Psoas muscle (tissue), 8 donors: ENCODE measurements around the gene FBXO10. TPM values are rescaled to one million over a fixed set of nuclear protein-coding genes. Genes with fewer than 3 reads are reported as not detected.

Source experiments
- ATAC-seq, 4 donors: fragments of 200-7000 bp; cut with Tn5 transposase; one replicate each; pipeline ENCODE4 v1.9.1; 2020; ENCODE audit warnings: moderate library complexity in 3 of 4, mild to moderate bottlenecking in 2 of 4
- DNase-seq, 2 donors: peaks; one replicate each; pipeline ENCODE4 v3.0.0-alpha.2; 2020
- H3K27ac ChIP-seq: fragments of 200-600 bp; one replicate; pipeline ENCODE4 v1.8.0; 2022
- H3K27me3 ChIP-seq, 3 donors: fragments of 200-600 bp in 1 of 3; one replicate each; pipeline versions ENCODE4 v1.6.1 to v1.8.0; 2013 to 2022; ENCODE audit warnings: low read length in 2 of 3, mild to moderate bottlenecking in 2 of 3, moderate library complexity in 1 of 3; ENCODE audit not compliant: insufficient read depth in 3 of 3
- H3K36me3 ChIP-seq, 2 donors: fragments of 200-600 bp in 1 of 2; one replicate each; pipeline versions ENCODE4 v1.6.1 to v1.8.0; 2013 to 2022; ENCODE audit warnings: low read depth in 1 of 2, mild to moderate bottlenecking in 1 of 2, moderate library complexity in 1 of 2; ENCODE audit not compliant: insufficient read depth in 1 of 2
- H3K4me1 ChIP-seq: fragments of 200-600 bp; one replicate; pipeline ENCODE4 v1.8.0; 2022
- H3K4me3 ChIP-seq: fragments of 200-600 bp; one replicate; pipeline ENCODE4 v1.8.0; 2022; ENCODE audit warnings: mild to moderate bottlenecking
- H3K9me3 ChIP-seq: fragments of 200-600 bp; one replicate; pipeline ENCODE4 v1.8.0; 2022
- WGBS, 3 donors: extraction: QIAGEN DNeasy Blood & Tissue Kit; methylation state at CpG; one replicate each; pipeline versions ENCODE4 v1.1.6 to v1.1.7; 2013; 5-methylcytosine and 5-hydroxymethylcytosine counted together
- intact Hi-C, 2 donors: fragments of 100-400 bp; cut with DNase I; formaldehyde crosslinking; loops; one replicate each; pipeline versions ENCODE4 v1.11.0 to v1.14.2; 2022
- polyA plus RNA-seq, 3 donors: library from polyadenylated mRNA; stranded (reverse); fragments of 200-250 nt; gene quantifications; one replicate each; pipeline ENCODE4 v1.2.3, GENCODE V29; 2013
- total RNA-seq, 4 donors: library from RNA; stranded (reverse); fragmentation: NEBNext Ultra II Directional in 2 of 4; extraction: Animal tissue kit (Norgen Biotek cat#: 25700) in 2 of 4; gene quantifications; one replicate each; pipeline versions ENCODE4 v1.2.1 to v1.2.4, GENCODE V29; 2021 to 2023
- TF ChIP-seq, protein P1 (sequence below): fragments of 200-600 bp; IDR thresholded peaks from one replicate; pipeline ENCODE4 v1.8.0; 2022; ENCODE audit warnings: antibody characterized with exemption
- donor health status: healthy with polysubstance abuse.
- donor health status: DM: no; HTN: no; CAD: no; lungs with moderate emphysema.
- donor health status: Bipolar disorder and iron deficiency.
- donor health status: healthy.
- donor health status: DM: yes; HTN: yes; CAD: no.
- donor health status: DM: no; HTN: no; CAD: no.
- donor health status: DM: no; HTN: no; CAD: no.
- donor health status: DM: yes; HTN: yes; CAD: no.

FBXO10 gene
- total and polyA plus RNA-seq, 7 donors, result 12.1 to 90.4 (median 31.7) TPM

DNA sequence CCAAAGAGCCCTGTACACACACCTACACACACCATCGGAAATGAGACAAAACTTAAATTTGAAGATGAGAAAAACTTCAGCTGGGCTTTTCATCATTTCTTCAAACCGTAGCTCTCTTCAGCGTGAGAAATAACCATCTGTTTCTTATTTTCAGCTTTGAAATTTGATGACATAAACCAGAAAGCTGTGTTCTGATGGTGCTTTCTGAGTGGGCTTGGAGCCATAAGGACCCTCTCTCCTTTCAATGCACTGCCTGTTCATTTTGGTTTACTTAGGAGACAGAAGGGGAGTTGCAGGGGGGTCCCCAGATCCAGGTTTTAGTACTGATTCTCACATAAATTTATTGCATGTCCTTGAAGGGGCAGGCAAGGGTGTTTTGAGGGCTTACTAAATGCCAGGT lies 9.5 kb downstream of the FBXO10 start:
- peaks cover 41% of the 10 kb centered on the region for H3K4me1 ChIP-seq
- 59 to 71% (median 64%) methylated on average over 3 of the region's 3 CpGs for WGBS, 3 donors
- no peak overlapping the region for H3K4me3 ChIP-seq
- intact Hi-C loops, result no loop called here
- H3K9me3 ChIP-seq, result no peaks in the 10 kb centered on the region
- DNase-seq (no peak), ATAC-seq (no peak)
- TF ChIP-seq, protein P1, sequence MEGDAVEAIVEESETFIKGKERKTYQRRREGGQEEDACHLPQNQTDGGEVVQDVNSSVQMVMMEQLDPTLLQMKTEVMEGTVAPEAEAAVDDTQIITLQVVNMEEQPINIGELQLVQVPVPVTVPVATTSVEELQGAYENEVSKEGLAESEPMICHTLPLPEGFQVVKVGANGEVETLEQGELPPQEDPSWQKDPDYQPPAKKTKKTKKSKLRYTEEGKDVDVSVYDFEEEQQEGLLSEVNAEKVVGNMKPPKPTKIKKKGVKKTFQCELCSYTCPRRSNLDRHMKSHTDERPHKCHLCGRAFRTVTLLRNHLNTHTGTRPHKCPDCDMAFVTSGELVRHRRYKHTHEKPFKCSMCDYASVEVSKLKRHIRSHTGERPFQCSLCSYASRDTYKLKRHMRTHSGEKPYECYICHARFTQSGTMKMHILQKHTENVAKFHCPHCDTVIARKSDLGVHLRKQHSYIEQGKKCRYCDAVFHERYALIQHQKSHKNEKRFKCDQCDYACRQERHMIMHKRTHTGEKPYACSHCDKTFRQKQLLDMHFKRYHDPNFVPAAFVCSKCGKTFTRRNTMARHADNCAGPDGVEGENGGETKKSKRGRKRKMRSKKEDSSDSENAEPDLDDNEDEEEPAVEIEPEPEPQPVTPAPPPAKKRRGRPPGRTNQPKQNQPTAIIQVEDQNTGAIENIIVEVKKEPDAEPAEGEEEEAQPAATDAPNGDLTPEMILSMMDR, result no peak
- H3K36me3 ChIP-seq, result no peaks in the 10 kb centered on the region
- H3K27me3 ChIP-seq, result no peaks in the 10 kb centered on the region
- H3K27ac ChIP-seq, result no peak overlapping the region

DNA sequence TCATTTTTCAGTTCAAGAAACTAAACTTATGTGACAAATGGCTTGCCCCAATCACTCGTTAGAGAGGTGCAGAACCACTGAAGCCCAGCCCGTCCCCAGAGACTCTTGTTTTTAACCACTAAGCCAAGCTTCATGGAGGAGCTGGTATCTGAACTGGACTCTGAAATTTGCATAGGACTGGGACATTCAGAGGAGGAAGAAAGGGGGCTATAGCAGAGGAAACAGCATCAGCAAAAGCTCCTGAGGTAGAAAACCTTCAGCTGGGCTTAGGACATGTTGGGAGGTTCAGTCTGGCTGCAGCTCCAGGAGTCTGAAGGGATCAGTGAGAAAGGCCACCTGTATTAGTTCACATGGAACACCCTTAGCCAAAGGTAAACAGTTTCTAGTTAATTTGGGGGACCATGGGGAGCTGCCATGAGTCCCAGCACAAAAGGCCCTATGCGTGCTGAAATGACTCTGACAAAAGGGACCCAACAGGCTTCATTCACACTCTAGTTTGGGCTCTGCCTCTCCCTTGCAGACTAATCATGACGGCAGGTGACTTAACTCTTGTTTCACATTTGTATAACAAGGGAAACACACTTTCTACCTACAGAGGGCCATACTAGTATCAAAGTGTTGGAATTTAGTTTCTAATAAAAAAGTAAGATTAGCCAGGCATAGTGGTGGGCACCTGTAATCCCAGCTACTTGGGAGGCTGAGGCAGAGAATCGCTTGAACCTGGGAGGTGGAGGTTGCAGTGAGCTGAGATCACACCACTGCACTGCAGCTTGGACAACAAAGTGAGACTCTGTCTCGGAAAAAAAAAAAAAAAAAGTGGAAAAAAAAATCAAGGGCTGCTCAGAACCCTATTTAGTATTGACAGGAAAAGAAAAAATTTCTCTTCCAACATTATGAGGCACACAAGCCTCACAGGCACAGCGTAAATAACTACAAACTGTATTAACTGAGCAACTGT lies 10.2 kb downstream of the FBXO10 start:
- peaks cover 36% of the 10 kb centered on the region for H3K4me1 ChIP-seq
- ATAC-seq (no peak), DNase-seq (no peak)
- no peak overlapping the region for H3K4me3 ChIP-seq
- H3K9me3 ChIP-seq, result no peaks in the 10 kb centered on the region
- TF ChIP-seq, protein P1, result no peak
- H3K27ac ChIP-seq, result no peak overlapping the region
- WGBS, 3 donors, result 77 to 92% (median 85%) methylated on average over 7 of the region's 7 CpGs
- H3K27me3 ChIP-seq, result no peaks in the 10 kb centered on the region
- H3K36me3 ChIP-seq, result no peaks in the 10 kb centered on the region
- intact Hi-C loops, result no loop called here

DNA sequence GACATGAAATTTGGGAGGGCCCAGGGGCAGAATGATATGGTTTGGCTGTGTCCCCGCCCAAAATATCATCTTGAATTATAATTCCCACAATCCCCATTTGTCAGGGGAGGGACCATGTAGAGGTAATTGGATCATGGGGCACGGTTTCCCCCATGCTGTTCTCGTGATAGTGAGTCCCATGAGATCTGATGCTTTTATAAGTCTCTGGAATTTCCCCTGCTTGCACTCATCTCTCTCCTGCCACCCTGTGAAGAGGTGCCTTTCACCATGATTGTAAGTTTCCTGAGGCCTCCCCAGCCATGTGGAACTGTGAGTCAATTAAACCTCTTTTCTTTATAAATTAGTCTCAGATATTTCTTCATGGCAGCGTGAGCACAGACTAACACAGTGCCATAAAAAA lies 11.3 kb downstream of the FBXO10 start:
- WGBS, 3 donors, result 72 to 93% (median 82%) methylated on average over 4 of the region's 4 CpGs
- no peaks in the 10 kb centered on the region for H3K9me3 ChIP-seq
- intact Hi-C loops, result no loop called here

DNA sequence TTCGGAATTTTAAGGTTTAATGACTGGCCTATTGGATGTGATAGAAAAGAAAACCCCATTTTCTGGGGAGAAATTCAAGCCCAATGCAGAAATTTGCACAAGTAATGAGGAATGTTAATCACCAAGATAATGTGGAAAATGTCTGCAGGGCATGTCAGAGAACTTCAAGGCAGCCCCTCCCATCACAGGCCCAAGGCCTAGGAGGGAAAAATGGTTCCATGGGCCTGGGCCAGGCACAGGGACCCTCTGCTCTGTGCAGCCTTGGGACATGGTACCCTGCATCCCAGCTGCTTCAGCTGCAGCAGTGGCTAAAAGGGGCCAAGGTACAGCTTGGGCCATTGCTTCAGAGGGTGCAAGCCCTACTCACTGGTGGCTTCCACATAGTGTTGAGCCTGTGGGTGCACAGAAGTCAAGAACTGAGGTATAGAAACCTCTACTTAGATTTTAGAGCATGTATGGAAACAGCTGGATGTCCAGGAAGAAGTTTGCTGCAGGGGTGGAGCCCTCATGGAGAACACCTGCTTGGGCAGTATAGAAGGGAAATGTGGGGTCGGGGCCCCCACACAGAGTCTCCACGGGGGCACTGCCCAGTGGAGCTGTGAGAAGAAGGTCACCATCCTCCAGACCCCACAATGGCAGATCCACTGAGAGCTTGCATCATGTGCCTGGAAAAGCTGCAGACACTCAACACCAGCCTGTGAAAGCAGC lies 12.2 kb downstream of the FBXO10 start:
- TF ChIP-seq, protein P1, result no peak
- no peak for ATAC-seq
- Histone ChIP-seq H3K36me3 (peaks cover 0 to 2% of the 10 kb centered on the region in 2 donors), H3K27ac (no peak overlapping the region), H3K4me3 (no peak overlapping the region), H3K9me3 (no peaks in the 10 kb centered on the region), H3K4me1 (peaks cover 47% of the 10 kb centered on the region), H3K27me3 (no peaks in the 10 kb centered on the region)
- no peak for DNase-seq
- intact Hi-C loops, result no loop called here
- WGBS, 3 donors, result 64 to 80% (median 66%) methylated on average over 3 of the region's 3 CpGs

More for the DNA sequence above, 11.3 kb downstream of the FBXO10 start:
- no peak for ATAC-seq
- Histone ChIP-seq H3K4me1 (peaks cover 39% of the 10 kb centered on the region), H3K4me3 (no peak overlapping the region), H3K27me3 (no peaks in the 10 kb centered on the region), H3K27ac (no peak overlapping the region), H3K36me3 (no peaks in the 10 kb centered on the region)
- no peak for DNase-seq
- TF ChIP-seq, protein P1, result no peak
